ENCODE data around the gene GLYAT.

GLYAT gene

DNA sequence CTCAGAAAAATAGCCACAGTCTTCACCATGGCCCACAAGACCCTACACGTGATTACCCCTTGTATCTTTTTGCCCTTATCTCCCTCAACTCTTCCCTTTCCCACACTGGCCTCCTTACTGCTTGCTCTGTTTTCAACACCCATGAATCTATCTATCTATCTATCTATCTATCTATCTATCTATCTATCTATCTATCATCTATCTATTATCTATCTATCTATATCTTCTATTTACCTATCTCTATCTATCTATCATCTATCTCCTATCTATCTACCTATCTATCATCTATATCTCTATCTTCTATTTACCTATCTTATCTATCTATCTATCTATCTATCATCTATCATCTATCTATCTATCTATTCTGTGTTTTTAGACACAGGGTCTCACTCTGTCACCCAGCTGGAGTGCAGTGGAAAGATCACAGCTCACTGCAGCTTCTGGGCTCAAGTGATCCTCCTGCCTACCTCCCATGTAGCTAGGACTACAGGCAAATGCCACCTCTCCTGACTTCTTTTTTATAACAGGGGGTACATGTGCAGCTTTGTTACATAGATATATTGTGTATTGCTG lies 55.1 kb downstream of the GLYAT start:
- no peak for DNase-seq

DNA sequence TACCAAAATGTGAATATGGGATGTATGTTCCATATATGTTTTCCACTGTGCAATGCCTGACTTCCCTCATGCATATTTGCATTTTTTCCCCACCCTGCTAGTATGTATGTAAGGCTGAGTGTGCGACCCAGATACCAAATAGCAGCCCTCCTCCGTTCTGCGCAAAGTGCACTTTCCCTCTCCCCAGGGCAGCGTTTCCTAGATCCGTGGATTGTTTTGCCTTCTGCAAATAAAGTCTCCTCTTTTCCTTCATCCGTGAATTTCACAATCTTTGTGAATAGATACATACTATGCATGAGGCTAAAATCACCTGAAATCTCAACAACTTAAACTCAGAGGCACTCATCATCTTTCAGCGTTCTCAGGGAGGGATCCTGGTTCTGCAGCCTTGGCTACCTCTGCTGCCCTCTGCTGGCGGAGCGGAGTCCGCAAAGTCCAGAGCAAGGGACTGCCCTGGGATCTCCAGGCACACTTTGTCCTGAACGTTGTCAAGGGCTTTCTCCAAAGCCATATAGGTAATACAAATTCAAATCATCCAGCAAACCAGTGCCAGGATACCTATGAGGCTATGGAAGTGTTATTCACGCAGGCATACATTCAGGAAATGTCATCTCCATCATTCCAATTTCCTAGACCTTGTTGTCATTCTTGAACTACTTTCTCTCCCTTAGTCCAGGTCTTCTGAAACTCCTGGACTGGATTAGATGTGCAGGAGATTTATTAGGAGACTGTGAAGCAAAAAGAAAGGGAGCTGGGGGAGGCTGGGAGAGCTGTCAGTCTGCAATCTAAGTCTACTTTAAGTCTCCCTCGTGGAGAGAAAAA lies 56.2 kb downstream of the GLYAT start:
- peak; percentile 80 for DNase-seq

DNA sequence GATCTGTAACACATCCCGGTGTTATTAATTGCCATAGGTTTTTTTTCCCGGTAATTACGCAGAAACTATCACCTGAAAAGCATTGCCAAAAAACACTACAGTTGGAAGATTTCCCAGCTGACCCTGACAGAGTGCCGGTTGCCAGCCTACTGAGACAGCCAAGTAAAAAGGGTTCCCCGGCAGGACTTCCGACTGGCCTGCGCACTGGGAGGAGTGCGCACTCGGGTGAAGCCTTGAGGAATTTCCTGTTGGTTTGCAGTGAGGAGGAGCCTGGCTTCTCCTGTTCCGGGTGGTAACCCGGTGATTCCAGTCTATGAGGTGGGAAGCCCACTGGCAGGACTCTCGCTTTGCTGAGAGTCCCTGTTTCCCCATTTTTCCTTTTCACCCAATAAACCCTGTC lies 57.1 kb downstream of the GLYAT start:
- no peak for DNase-seq

DNA sequence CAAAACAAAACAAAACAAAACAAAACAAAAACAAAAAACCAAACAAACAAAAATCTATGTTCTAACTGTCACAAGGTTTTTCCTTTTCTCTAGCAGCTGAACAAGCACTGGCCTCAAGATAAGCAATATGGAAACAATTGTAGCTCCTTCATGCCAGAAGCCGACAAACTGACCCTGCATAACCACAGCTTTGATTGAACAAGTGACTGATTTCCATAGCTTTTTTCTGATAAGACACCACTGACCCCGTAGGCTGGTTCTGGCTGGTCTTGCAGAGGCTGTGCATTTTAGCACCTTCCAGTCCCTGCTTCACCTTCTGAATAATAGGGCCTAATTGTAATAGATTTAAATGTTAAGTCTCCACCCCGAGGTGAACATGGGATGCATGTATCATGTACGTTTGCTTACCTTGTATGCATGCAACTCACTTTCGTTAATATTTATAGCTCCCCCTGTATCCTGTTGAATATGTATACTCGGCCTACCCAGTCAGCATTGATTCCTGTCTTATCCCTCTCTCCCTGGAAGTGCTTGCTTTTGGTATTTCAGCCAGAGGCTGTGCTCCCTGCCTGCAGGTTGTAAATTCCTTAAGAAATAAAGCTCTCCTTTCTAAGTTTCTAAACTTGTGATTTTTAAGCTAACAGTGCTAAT lies 59.6 kb downstream of the GLYAT start:
- no peak for DNase-seq

DNA sequence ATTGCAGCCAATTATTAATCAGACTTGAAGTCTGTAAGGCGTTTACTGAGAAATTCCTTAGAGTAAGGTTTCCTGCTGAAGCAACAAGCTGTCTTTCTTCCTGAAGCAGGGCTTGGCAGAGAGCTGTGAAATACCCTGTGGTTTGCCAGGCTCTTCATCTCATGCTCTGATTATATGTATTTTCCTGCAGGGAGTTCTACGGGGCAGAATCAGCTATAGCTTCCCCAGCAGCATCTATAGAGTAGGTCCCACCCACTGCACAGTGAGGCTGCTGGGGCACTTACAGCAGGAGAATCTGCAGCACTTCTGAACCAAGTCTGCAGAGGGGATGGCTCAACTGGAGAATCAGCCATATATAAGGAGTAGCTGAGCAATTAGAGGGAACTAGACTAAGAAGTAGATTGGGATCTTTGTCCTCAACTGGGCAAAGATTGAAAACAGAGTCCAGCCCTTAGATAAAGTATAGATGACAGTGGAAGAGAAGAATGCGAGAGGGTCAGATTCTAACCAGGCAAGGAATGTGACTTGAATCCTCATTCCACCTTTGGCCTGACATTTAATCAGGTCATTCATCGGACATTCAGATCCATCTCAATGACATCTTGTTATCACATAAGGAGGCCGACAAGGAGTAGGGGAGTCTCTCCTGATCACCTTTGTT lies 71.7 kb downstream of the GLYAT start:
- DNase-seq, result no peak

DNA sequence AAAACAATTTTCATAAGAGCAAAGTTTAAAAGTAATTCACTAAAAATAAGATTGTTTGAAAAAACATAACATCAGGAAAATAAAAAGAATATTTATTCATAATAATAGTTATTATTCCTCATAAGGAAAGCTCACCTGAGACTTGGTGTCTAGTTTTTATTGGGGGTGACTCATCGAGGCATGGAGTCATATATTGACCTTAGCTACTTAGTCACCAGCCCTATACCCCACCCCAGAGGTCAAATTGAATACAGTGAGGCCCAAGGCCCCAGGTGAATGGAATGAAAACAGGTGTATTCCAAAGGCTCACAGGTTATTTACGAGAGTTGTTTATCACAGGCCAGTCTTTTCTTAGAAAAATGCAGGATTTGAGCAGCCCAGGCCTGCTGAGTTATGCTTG lies 72.3 kb downstream of the GLYAT start:
- no peak for DNase-seq
